SK-N-DZ (cell line): ENCODE data around the gene ZSCAN5B.
"Not testable (repeated sequence)": the region's sequence is repeated elsewhere in the genome, so short reads cannot be mapped to it uniquely, and the experiment has no call there.

Source experiments
- DNase-seq: peaks from one replicate; pipeline ENCODE4 v3.0.0-alpha.2; 2015; ENCODE audit warnings: low spot score

The ZSCAN5B gene

GRCh38 chr19:56176881-56177280 lies 20.7 kb downstream of the ZSCAN5B start:
- no peak for DNase-seq

GRCh38 chr19:56176310-56176709 lies 21.3 kb downstream of the ZSCAN5B start:
- not testable (repeated sequence) for DNase-seq

GRCh38 chr19:56175861-56176307 lies 21.7 kb downstream of the ZSCAN5B start, which contains the start of gene GALP:
Gene GALP, plus strand, starts transcription at chr19:56176008. Its CDS starts 1,101 bp downstream, at chr19:56177109.
- DNase-seq = not testable (repeated sequence)

- no peak for DNase-seq
Measured at GRCh38 chr19:56174550-56174949, 23.0 kb downstream of the ZSCAN5B start.

GRCh38 chr19:56174086-56174485 lies 23.5 kb downstream of the ZSCAN5B start:
- no peak for DNase-seq

GRCh38 chr19:56170261-56170660 lies 27.3 kb downstream of the ZSCAN5B start:
- no peak for DNase-seq

DNA sequence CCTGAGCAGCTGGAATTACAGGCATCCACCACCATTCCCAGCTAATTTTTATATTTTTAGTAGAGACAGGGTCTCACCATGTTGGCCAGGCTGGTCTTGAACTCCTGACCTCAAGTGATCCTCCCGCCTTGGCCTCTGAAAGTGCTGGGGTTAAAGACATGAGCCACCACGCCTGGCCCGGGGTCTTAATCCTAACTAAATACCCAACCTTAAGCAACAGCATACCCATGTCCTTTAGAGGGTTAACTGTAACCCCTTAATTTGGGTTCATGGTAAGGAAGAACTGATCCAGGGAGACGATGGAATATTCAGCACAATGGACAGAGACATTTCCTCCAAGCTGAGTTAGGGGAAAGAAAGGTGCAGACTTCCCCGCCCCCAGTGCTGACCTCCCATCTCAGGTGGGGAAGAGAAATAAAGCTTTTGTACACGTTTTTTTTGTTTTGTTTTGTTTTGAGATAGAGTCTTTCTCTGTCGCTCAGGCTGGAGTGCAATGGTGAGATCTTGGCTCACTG lies 30.5 kb downstream of the ZSCAN5B start:
- no peak for DNase-seq

DNA sequence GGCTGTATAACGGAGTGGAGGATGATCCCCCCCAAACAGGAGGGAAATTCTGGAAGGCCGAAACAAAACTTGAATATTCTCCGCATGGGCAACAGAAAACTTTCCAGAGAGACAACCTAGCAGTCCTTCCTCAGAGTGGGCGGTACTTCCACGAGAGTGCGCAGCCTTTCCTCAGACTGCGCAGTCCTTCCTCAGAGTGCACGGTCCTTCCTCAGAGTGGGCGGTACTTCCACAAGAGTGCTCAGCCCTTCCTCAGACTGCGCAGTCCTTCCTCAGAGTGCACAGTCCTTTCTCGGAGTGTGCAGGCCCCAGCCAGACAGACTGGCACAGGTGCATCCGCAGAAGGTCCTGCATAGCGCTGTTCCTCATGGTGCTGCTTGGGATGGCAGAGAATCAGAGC lies 34.5 kb downstream of the ZSCAN5B start:
- DNase-seq = no peak

GRCh38 chr19:56162258-56162657 lies 35.3 kb downstream of the ZSCAN5B start:
- no peak for DNase-seq

- DNase-seq = no peak
Measured at GRCh38 chr19:56161534-56161933, 36.0 kb downstream of the ZSCAN5B start.

DNA sequence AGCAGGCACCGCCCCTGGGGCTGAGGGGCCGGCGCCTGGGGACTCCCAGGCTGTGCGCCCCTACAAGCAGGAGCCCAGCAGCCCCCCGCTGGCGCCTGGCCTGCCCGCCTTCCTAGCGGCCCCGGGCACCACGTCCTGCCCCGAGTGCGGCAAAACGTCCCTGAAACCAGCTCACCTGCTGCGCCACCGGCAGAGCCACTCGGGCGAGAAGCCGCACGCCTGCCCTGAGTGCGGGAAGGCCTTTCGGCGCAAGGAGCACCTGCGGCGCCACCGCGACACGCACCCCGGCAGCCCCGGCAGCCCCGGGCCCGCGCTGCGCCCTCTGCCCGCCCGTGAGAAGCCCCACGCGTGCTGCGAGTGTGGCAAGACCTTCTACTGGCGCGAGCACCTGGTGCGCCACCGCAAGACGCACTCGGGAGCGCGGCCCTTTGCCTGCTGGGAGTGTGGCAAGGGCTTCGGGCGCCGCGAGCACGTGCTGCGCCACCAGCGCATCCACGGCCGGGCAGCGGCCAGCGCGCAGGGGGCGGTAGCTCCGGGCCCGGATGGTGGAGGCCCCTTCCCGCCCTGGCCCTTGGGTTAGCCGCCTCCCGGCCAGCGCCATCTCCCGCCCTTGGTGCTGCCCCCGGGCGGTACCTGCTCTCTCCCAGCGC lies 37.8 kb downstream of the ZSCAN5B start:
- DNase-seq = no peak

- no peak for DNase-seq
Measured at GRCh38 chr19:56159009-56159559, 38.5 kb downstream of the ZSCAN5B start.

DNA sequence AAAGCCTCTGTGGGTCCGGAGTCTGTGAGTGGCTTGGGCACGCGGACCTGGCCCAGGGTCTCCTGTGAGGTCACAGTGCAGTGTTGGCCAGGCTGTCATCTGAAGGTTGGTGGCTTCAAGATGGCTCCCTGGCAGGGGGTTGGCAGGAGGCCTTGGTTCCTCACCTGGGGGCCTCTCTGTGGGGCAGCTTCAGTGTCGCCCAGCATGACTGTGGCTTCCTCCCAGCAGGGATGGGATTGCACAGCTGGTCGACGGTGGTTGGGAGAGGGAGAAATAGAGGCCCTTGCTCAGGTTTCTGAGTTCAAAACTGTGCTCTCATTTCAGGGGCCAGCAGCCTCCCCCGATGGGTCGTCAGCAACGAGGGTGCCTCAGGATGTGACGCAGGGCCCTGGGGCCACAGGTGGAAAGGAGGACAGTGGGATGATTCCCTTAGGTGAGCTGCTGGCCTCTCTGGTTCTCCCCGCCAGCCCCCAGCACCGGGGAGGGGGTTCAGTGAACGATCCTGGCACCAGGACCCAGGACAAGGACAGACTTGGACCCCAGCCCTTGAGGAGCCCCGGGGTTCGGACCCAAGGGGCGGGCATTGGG lies 39.3 kb downstream of the ZSCAN5B start:
- no peak for DNase-seq

GRCh38 chr19:56156768-56157167 lies 40.8 kb downstream of the ZSCAN5B start:
- no peak for DNase-seq

GRCh38 chr19:56155124-56155687 lies 42.4 kb downstream of the ZSCAN5B start:
- no peak for DNase-seq

GRCh38 chr19:56153507-56153906 lies 44.1 kb downstream of the ZSCAN5B start:
- no peak for DNase-seq

DNA sequence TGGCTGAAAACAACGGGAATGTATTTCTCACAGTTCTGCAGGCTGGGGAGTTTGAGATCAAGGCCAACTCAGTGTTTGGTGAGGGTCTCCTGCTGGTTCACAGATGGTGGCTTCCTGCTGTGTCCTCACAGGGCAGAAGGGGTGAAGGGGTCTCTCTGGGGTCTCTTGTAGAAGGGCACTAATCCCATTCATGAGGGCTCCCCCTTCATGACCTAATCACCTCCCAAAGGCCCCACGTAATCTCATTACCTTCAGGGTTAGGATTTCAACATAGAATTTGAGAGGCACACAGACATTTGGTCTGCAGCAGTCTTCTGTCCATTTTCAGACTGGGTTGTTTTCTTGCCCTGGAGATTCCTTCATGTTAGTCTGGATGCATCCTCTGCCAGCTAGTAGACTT lies 44.9 kb downstream of the ZSCAN5B start:
- no peak for DNase-seq

- no peak for DNase-seq
Measured at GRCh38 chr19:56150358-56150757, 47.2 kb downstream of the ZSCAN5B start.

GRCh38 chr19:56149656-56150038 lies 47.9 kb downstream of the ZSCAN5B start:
- no peak for DNase-seq

- DNase-seq = not testable (repeated sequence)
Measured at GRCh38 chr19:56148955-56149655, 48.5 kb downstream of the ZSCAN5B start.

- no peak for DNase-seq
Measured at GRCh38 chr19:56148096-56148495, 49.5 kb downstream of the ZSCAN5B start.

GRCh38 chr19:56147307-56147706 lies 50.3 kb downstream of the ZSCAN5B start:
- no peak for DNase-seq
